ENCODE measurements around the gene AKAP13. TPM values are rescaled to one million over a fixed set of nuclear protein-coding genes. Genes with fewer than 3 reads are reported as not detected.

AKAP13 gene
- total RNA-seq, 1 experiment from 2014 or later = 47.3 TPM

- Mint-ChIP-seq H3K9me3 (no peaks in the 10 kb centered on the region), H3K36me3 (ENCODE audit: insufficient read depth in 1 of 3, low read depth in 3 of 3) (peaks cover 7 to 31% (median 30%) of the 10 kb centered on the region in 3 experiments; a peak in 6 of 7 replicates), H3K4me3 (peak overlapping the region; percentile 44 to 65; a peak in 4 of 5 replicates), H3K4me1 (peaks cover 56 to 58% of the 10 kb centered on the region in 2 experiments), H3K27me3 (ENCODE audit: low read depth) (no peaks in the 10 kb centered on the region; the same call in 1 of the 2 replicates), H3K27ac (peak overlapping the region; percentile 88 to 97 (median 96); a peak in 6 of 7 replicates)
- no peaks in the 10 kb centered on the region for H3K79me2 ChIP-seq (ENCODE audit: insufficient read depth, low read length)
- H3K23me2 ChIP-seq (ENCODE audit: insufficient read length, low read depth, low read length, poor library complexity, severe bottlenecking) = peaks cover 4% of the 10 kb centered on the region
- no peak overlapping the region for H2BK20ac ChIP-seq (ENCODE audit: low read depth, low read length, poor library complexity, severe bottlenecking)
- H3K4me1 ChIP-seq (ENCODE audit: insufficient read depth, low read length) = peaks cover 5% of the 10 kb centered on the region; the same call in 1 of the 2 replicates
- no peak overlapping the region for H2BK15ac ChIP-seq (ENCODE audit: low read depth, low read length)
- no peak overlapping the region for H3K4ac ChIP-seq (ENCODE audit: low read depth, low read length)
- H3K27ac ChIP-seq (ENCODE audit: insufficient read length, low read depth, low read length) = no peak overlapping the region
- no peak overlapping the region for H2BK12ac ChIP-seq (ENCODE audit: insufficient read length, low read depth, low read length)
- WGBS (ENCODE audit: extremely low coverage, insufficient read length, low lambda C conversion rate) = no CpG with 5 or more reads among the region's 8 CpGs
- TF ChIP-seq CTCF (conservative IDR thresholded peaks at IDR 0.05) = no peak
- no peaks in the 10 kb centered on the region for H4K20me1 ChIP-seq (ENCODE audit: control insufficient read depth, insufficient read depth, insufficient read length)
- H2BK5ac ChIP-seq (ENCODE audit: insufficient read length, low read length) = no peak overlapping the region
- H3K23ac ChIP-seq (ENCODE audit: insufficient read length, low read depth, low read length) = no peak overlapping the region
- no peak overlapping the region for H4K91ac ChIP-seq (ENCODE audit: insufficient read length, low read depth, low read length)
- H3K79me1 ChIP-seq (ENCODE audit: insufficient read depth, low read depth, low read length, poor library complexity, severe bottlenecking) = no peaks in the 10 kb centered on the region
- no peak overlapping the region for H3K18ac ChIP-seq (ENCODE audit: insufficient read length, low read depth, low read length)
- no peak overlapping the region for H4K8ac ChIP-seq (replicated peaks; ENCODE audit: insufficient read length, low read depth, low read length)
- peak overlapping the region; percentile 57 for H3K4me2 ChIP-seq (ENCODE audit: insufficient read depth, insufficient read length, low read length)
- H4K5ac ChIP-seq (ENCODE audit: insufficient read length, low read depth, low read length) = no peak overlapping the region
- H3K9me3 ChIP-seq (ENCODE audit: control insufficient read depth, low read depth, low read length) = no peaks in the 10 kb centered on the region
- H3K9ac ChIP-seq (ENCODE audit: extremely low read depth, insufficient read length, low read length) = no peak overlapping the region
- DNase-seq = peak; percentile 32
- no peak overlapping the region for H2AFZ ChIP-seq (ENCODE audit: low read length)
- H2AK5ac ChIP-seq (ENCODE audit: insufficient read length, low read length) = no peak overlapping the region
- H2BK120ac ChIP-seq (ENCODE audit: low read depth, low read length, poor library complexity, severe bottlenecking) = no peak overlapping the region
- no peak overlapping the region for H3K14ac ChIP-seq (ENCODE audit: insufficient read depth, low read length)
- no peak overlapping the region for H3T11ph ChIP-seq (ENCODE audit: low read length)
- no peaks in the 10 kb centered on the region for H3K27me3 ChIP-seq (ENCODE audit: insufficient read depth, low read length)
- H3K56ac ChIP-seq (ENCODE audit: insufficient read length, low read depth, low read length) = no peak overlapping the region
Observed at GRCh38 chr15:85752491-85752961, 372.1 kb downstream of the AKAP13 start.
